Measurements from ENCODE around the gene TMPRSS3. TPM values are rescaled to one million over a fixed set of nuclear protein-coding genes. Genes with fewer than 3 reads are reported as not detected.

TMPRSS3 gene
- polyA plus RNA-seq, 2 of the 4 experiments (the other 2 are of a cell fraction) = 0.10 to 0.12 TPM

DNA sequence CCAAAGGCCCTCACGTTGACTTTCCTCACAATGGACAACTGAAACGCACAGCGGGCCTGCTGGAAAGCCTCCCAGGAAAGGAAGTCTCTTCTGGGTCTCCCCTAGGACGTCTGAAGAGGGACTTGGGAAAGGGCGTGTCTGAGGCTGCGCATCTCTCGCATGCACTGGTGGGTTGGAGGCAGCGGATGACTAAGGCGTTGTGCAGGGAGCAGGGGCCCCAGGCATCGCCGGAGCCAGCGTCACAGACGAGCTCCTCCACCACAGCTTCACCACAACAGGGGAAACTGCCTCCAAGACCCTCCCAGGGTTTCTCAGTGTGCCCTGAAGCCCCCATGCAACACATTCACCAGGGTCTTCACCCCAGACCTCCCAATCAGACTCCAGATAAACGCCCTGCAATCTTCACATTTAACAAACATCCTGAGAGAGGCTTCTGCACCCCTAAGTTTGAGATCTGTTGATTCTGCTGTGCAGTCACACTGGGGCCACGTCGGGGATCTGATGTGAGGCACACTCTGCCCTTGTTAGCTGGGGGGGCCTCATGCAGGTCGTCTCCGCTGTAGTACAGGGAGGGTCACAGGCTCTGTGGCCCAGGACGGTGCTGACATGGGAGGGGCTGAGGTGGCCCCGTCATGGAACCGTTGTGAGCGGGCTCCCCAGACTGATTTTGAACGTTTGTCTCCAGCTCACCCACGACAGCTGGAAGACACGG, 22.5 kb downstream of the TMPRSS3 start (continued):
- TF ChIP-seq, protein P1, sequence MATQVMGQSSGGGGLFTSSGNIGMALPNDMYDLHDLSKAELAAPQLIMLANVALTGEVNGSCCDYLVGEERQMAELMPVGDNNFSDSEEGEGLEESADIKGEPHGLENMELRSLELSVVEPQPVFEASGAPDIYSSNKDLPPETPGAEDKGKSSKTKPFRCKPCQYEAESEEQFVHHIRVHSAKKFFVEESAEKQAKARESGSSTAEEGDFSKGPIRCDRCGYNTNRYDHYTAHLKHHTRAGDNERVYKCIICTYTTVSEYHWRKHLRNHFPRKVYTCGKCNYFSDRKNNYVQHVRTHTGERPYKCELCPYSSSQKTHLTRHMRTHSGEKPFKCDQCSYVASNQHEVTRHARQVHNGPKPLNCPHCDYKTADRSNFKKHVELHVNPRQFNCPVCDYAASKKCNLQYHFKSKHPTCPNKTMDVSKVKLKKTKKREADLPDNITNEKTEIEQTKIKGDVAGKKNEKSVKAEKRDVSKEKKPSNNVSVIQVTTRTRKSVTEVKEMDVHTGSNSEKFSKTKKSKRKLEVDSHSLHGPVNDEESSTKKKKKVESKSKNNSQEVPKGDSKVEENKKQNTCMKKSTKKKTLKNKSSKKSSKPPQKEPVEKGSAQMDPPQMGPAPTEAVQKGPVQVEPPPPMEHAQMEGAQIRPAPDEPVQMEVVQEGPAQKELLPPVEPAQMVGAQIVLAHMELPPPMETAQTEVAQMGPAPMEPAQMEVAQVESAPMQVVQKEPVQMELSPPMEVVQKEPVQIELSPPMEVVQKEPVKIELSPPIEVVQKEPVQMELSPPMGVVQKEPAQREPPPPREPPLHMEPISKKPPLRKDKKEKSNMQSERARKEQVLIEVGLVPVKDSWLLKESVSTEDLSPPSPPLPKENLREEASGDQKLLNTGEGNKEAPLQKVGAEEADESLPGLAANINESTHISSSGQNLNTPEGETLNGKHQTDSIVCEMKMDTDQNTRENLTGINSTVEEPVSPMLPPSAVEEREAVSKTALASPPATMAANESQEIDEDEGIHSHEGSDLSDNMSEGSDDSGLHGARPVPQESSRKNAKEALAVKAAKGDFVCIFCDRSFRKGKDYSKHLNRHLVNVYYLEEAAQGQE (IDR thresholded peaks at IDR 0.05) = no peak
- TF ChIP-seq CBX8 (IDR thresholded peaks at IDR 0.05) = no peak

DNA sequence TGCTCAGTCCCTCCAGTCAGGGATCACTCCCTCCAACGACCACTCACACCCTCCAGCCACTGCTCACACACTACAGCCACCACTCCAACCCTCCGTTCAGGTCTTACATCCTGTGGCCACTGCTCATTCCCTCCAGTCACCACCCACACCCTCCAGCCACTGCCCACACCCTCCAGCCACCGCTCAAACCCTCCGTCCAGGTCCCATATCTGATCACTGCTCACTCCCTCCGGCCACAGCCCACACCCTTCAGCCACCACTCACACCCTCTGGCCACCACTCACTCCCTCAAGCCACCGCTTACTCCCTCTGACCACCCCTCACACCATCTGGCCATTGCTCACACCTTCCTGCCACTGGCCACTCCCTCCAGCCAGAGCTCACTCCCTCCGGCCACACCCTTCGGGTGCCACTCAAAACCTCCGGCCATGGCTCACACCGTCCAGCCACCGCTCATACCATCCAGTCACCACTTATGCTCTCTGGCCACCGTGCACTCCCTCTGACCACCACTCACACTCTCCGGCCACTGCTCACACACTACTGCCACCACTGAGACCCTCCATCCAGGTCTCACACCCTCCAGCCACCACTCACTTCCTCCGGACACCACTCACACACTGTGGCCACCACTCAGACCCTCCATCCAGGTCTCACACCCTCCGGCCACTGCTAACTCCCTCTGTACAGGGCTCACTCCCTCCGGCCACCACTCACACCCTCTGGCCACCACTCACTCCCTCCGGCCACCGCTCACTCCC, 24.8 kb downstream of the TMPRSS3 start:
- Histone ChIP-seq H3K9me3 (no peaks in the 10 kb centered on the region), H3K4me3 (no peak overlapping the region), H3K4me2 (no peak overlapping the region), H3K4me1 (peaks cover 15% of the 10 kb centered on the region), H3K27ac (no peak overlapping the region)
- CTCF ChIA-PET = no interaction called here
- no peak for TF ChIP-seq RFX5 (IDR thresholded peaks at IDR 0.05)
- no peak for TF ChIP-seq TFCP2L1 (CRISPR knock-in tag; IDR thresholded peaks at IDR 0.05)
- TF ChIP-seq CBX2 (IDR thresholded peaks at IDR 0.05; ENCODE audit: borderline replicate concordance, low read depth) = no peak
- TF ChIP-seq NFE2L2 (conservative IDR thresholded peaks at IDR 0.05; ENCODE audit: low read length) = no peak
- no peak for TF ChIP-seq HOXA7 (CRISPR knock-in tag; IDR thresholded peaks at IDR 0.05)
- TF ChIP-seq JUN (IDR thresholded peaks at IDR 0.05) = no peak
- TF ChIP-seq CHD2 (IDR thresholded peaks at IDR 0.05; ENCODE audit: low read length, partially characterized antibody) = no peak
- TF ChIP-seq, protein P2, sequence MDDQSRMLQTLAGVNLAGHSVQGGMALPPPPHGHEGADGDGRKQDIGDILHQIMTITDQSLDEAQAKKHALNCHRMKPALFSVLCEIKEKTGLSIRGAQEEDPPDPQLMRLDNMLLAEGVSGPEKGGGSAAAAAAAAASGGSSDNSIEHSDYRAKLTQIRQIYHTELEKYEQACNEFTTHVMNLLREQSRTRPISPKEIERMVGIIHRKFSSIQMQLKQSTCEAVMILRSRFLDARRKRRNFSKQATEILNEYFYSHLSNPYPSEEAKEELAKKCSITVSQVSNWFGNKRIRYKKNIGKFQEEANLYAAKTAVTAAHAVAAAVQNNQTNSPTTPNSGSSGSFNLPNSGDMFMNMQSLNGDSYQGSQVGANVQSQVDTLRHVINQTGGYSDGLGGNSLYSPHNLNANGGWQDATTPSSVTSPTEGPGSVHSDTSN (IDR thresholded peaks at IDR 0.05) = no peak
- no peak for TF ChIP-seq TP53 (CRISPR knock-in tag; IDR thresholded peaks at IDR 0.05)
- no peak for TF ChIP-seq CEBPB (IDR thresholded peaks at IDR 0.05)
- no peak for TF ChIP-seq HOXB13 (CRISPR knock-in tag; IDR thresholded peaks at IDR 0.05; ENCODE audit: low read depth)
- TF ChIP-seq ESRRA (IDR thresholded peaks at IDR 0.05; ENCODE audit: borderline replicate concordance, low read length) = no peak
- no peak for TF ChIP-seq NR3C1 (IDR thresholded peaks at IDR 0.05)
- no peak for TF ChIP-seq EP300 (IDR thresholded peaks at IDR 0.05)
- TF ChIP-seq PHF8 (IDR thresholded peaks at IDR 0.05; ENCODE audit: borderline replicate concordance, low read depth) = no peak
- 87% methylated on average over 18 of the region's 18 CpGs for WGBS (ENCODE audit: missing lambda C conversion rate)
- ATAC-seq = no peak
- no peak for FAIRE-seq
- no peak for DNase-seq (ENCODE audit: low read depth in 1 of 2, low spot score in 1 of 2)
- POLR2A ChIA-PET = no interaction called here

DNA sequence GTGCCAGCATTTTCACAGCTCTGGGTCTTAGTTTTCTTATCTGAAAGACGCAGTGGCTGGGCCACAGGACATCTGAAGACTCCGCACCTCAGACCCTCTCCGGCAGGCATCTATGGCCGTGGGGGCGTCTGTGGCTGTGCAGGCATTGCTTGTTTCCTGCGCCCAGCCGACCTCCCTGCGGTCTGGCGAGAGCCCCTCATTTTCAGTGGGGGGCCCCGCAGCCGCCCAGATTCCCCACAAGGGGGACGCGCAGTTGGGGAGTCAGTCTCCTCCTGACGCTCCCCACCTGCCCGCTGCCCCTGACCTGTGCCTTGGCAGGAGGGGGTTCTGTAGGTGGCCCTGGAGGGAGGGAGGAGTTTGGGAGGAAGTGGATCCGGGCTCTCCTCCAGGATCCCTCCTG, 26.0 kb downstream of the TMPRSS3 start:
- Histone ChIP-seq H3K4me2 (no peak overlapping the region), H3K4me1 (peaks cover 19% of the 10 kb centered on the region), H3K27ac (no peak overlapping the region), H3K9me3 (no peaks in the 10 kb centered on the region), H3K4me3 (no peak overlapping the region)
- 82% methylated on average over 10 of the region's 16 CpGs for WGBS (ENCODE audit: missing lambda C conversion rate)
- ATAC-seq (no peak), FAIRE-seq (no peak), DNase-seq (ENCODE audit: low read depth in 1 of 2, low spot score in 1 of 2) (no peak)
- POLR2A ChIA-PET = no interaction called here
- TF ChIP-seq CBX8 (IDR thresholded peaks at IDR 0.05) (no peak), TP53 (CRISPR knock-in tag; IDR thresholded peaks at IDR 0.05) (no peak), GATA3 (IDR thresholded peaks at IDR 0.05; ENCODE audit: borderline replicate concordance) (no peak), HOXA7 (CRISPR knock-in tag; IDR thresholded peaks at IDR 0.05) (no peak), SREBF2 (IDR thresholded peaks at IDR 0.05) (no peak), NFE2L2 (conservative IDR thresholded peaks at IDR 0.05; ENCODE audit: low read length) (no peak), EP300 (IDR thresholded peaks at IDR 0.05) (no peak), ZFP36 (IDR thresholded peaks at IDR 0.05; ENCODE audit: borderline replicate concordance, partially characterized antibody) (no peak), ZSCAN20 (CRISPR knock-in tag; IDR thresholded peaks at IDR 0.05) (no peak), RNF2 (IDR thresholded peaks at IDR 0.05; ENCODE audit: borderline replicate concordance, low read depth) (no peak)
- TF ChIP-seq, protein P3, sequence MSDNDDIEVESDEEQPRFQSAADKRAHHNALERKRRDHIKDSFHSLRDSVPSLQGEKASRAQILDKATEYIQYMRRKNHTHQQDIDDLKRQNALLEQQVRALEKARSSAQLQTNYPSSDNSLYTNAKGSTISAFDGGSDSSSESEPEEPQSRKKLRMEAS (IDR thresholded peaks at IDR 0.05) = no peak
- TF ChIP-seq, protein P2 (IDR thresholded peaks at IDR 0.05) = no peak
- CTCF ChIA-PET = interaction anchor here (0.9 kb wide), 1 partner anchor 9 kb away, joined by 3 read pairs; no protein-coding TSS in a partner anchor
